ENCODE results near the gene FRMD6.
A peak's percentile ranks its signal among the peaks of the same experiment; 100 is the strongest.
"Not testable (repeated sequence)": the region's sequence is repeated elsewhere in the genome, so short reads cannot be mapped to it uniquely, and the experiment has no call there.

The FRMD6 gene

DNA sequence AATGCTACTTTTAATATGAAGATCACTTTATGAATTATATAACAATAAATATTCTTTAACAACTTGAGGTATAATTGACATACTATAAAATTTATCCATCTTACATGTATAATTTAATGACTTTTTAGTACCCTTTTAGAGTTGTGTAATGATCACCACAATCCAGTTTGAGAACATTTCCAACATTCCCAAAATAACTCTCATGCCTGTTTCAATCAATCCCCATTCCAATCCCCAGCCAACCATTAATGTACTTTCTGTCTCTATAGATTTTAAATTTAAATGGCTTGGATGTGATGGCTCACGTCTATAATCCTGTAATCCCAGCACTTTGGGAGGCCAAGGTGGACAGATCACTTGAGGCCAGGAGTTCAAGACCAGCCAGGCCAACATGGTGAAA is 23.5 kb upstream of the FRMD6 start:
- no peak for DNase-seq

DNA sequence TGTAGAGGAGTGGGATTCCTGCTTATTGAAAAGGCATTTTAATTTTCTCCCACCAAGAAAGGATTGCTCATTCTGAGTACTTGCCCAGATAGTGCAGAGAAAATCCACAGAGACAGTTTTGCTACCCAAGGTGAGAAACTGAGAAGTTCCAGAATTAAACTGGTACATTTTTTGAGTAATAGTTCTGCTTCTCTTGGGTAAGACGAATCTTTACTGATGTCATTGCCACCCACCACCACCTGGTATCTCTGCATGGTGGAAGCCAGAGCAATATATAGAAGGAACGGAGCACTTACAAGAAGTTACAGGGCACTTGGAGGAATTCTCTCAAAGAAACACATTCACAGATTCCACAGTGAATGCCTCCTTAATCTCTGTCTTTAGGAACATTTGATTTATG is 20.7 kb upstream of the FRMD6 start:
- no peak for DNase-seq

DNA sequence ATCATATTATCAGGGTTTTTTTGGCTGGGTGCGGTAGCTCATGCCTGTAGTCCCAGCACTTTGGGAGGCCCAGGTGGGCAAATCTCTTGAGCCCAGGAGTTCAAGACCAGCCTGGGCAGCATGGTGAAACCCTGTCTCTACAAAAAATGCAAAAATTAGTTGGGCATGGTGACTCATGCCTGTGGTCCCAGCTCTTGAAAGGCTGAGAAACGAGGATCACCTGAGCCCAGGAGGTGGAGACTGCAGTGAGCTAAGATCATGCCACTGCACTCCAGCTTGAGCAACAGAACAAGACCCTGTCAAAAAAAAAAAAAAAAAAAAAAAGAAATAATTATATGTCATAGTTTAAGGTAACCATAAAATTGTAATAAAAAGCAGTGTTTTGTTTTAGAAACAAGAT is 18.4 kb upstream of the FRMD6 start:
- not testable (repeated sequence) for DNase-seq

DNA sequence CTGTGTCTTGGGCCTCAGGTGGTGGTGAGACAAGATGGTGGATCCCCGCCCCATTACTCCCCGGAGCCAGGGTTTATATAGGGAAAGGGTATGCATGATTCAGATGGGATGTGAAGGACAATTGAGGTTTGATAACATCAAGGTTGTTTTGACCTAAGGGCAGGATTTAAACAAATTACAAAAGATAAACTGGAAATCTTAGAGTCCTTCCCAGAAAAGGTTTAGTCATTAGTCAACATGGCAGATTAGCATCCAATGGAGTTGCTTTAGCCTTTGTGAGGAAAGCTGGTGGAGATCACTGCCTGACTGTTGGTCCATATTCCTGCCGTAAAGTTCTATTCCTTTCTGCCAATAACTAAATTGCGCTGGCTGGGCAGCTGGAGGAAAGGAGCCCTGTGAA is 15.6 kb upstream of the FRMD6 start:
- no peak for DNase-seq

DNA sequence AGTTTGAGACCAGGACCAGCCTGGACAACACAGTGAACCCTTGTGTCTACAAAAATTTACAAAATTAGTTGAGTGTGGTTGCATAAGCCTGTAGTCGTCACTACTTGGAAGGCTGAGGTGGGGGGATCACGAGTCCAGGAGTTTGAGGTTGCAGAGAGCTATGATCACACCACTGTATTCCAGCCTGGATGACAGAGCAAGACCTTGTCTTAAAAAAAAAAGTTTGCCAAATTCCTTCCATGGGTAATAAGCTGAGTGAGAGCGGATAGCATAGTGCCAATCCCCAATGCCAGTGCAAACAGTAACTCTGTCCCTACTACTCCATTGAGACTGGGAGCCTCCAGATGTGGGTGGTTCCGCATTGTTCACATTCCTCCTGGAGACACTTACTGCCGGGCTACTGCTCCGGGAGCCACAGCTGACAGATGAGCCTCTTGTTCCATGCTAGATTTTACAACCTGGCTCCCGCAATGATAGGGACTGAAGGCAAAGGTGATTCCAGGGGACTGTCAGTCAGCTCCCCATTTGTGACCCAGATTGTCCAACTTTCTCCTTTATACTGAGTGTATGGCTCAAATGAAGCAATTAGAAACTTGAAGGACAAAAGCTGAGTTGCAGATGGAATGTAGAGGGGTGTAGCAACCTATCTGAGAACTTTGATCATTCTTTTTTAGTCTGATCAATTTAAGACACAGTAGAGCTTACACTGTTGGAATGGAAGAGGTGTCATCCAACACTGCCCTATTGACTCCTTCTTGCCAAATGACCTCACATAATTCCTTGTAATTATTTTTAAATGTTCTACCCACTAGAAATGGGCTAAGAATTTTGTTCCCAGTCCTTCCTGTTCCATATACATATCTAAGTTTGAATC is 13.4 kb upstream of the FRMD6 start:
- no peak for DNase-seq

DNA sequence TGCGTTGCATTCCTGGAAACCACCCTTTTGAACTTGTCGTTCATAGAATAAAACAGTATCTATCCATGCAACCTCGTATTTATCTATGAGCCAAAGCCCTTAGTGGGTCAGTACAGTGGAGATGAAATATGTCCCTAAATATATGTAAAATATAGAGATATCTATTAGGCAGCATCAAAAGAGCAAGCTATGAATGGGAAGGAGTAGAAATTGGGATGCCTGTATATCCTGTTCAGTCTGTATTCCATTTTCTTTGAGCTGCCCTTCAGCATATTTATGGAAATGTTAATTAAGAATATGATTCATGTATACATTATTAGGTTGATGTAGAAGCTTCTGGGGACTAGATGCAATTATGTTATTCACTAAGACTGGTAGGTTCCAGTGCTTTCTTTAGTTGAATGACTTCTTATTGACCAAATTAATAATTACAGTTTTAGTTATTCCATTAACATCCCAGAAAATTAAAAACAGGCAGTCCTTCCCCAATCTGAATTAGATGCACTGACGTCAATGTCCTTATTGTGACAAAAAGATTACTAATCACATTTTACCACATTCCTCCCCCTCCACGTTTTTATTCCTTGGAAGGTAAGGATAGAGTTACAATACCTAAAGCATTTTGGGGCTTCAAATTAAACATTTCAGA is 11.9 kb upstream of the FRMD6 start:
- no peak for DNase-seq

DNA sequence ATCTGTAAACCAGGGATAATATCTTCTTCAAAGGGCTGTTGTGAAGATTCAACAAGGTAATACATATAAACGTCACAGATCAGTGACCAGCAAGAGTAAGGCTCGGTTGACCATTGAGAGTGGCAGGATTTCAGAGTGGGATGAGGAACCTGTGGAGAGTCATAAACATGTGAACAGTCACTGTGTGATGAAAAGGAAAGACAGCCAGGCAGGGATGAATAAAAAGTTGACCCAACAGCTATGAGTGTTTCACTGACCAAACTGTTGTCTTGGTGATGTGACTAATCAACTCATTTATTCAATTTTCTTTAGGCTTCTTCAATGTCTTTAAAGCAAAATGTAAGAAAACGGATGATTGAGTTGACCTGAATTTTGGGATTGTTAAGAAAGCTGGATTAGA is 8.6 kb upstream of the FRMD6 start:
- no peak for DNase-seq

DNA sequence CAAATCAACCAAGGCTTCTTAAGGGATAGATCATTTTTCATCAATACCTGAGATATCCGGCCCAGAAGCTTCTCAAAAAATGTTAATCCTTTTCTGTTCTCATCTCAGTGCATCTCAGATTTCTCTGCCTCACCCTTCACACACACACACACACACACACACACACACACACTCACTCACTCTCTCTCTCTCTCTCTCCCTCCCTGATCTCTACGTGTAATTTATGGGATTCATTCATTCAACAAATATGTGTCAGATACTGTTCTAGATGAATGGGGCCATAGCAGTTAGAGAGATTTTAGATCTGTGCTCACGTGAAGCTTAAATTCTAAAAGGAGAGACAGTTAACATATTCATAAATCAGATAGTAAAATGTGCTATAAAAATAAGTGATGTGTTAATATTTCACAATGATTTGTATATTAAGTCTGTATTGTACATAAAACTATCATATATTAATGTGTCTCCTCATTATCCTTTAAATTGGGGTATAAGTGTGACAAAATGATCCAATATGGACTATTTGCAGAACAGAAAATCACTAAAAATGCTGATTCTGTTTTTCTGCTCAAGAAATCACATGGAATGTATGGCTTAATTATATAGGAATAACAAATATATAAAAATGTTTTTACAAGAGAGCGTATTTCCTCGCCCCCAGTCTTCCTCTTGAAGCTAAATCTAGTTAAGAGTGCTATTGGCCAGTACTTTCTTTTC is 7.3 kb upstream of the FRMD6 start:
- no peak for DNase-seq

DNA sequence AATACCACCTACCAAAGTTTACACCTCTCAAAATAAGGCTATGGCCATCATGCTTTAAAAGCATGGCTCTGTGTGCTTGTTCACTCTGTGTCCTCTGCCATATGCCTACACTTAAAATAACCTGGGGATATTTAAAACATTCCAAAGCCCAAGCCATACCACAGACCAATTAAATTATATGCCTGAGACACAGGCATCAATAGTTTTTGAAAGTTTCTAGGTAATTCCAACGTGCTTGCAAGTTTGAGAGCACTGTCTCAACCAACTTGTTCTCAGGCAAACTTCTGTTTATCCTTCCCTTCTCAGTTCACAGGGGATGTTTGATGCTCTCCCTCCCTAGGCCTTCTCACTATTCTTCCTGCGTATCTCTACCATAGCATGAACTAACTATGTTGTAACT is 3.4 kb upstream of the FRMD6 start:
- DNase-seq, result no peak

DNA sequence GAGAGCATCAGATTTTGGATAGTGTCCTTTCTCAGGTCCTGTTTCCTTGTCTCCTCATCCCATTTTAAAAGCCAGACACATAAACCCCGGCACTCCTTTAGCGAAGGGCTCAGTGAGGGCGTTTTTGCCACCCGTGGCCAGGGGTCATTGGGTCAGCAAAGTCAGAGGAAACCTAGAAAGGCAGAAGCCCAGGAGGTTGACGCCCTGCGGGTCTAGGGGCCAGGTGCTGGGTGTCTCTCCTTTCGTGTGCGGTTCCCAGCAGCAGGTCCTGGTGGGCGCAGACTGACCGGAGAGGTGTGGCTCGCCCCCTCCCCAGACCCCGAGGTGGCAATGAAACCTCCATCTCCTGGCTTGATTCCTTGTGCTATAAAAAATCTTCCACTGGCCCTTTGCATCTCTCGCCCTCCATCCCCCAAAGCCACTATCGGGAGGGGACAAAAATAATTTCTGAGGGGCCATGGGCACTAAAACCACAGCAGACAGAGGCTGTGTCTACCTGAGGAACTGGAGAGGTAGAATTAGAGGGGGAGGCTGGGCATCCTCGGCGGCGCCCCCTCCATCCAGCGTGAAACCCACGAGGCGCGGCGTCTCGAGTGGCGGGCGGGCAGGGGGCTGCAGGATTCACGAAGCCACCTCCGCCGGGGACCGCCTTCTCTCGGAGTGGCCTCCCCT is 858 bp upstream of the FRMD6 start:
- peak in 8 of 56 donors; percentile 2 to 51 (median 24) for DNase-seq

DNA sequence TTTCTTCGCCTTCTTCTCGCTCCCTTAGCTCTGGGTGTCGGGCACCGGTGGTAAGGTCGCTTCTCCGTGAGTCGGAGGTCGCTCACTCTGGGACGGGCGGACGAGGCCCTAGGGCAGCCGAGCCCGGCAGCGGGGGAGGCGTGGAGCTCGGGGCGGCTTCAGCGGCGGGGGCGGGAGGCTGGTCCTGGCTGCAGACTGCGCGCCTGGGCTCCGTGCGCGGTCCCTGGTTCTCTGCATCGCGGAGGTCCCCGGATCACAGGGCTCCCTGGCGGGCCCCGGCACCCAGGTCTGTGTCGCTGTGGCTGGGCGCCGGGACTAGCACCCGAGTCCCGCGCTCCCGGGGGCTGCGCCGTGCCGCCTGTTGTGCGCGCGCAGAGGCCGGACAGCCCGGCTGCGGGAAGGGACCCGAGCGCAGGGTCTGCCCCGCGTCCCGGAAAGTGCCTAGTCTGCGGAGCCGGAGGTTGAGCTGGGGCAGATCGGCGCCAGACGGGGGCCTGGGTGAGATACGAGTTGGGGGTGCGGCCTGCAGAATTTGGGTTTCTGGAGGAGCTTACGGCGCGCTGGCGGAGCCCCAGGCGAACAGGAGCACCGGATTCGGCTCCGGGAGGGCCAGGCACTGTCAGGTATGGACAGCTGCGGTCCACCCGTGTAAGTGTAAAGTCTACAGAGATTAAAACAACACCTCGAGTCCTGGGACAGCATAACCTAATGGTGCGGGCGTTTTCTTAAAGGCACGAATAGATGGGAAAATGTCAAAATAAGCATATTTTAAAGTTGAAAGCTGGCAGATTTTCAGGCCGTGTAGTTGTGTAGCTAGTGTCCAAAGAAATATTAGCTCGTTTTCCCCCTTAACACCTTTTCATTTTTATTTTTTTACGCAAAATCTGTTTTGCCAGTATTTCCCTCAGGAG is 713 bp downstream of the FRMD6 start:
- DNase-seq, result peak in 41 of 56 donors; percentile 9 to 78 (median 51)

DNA sequence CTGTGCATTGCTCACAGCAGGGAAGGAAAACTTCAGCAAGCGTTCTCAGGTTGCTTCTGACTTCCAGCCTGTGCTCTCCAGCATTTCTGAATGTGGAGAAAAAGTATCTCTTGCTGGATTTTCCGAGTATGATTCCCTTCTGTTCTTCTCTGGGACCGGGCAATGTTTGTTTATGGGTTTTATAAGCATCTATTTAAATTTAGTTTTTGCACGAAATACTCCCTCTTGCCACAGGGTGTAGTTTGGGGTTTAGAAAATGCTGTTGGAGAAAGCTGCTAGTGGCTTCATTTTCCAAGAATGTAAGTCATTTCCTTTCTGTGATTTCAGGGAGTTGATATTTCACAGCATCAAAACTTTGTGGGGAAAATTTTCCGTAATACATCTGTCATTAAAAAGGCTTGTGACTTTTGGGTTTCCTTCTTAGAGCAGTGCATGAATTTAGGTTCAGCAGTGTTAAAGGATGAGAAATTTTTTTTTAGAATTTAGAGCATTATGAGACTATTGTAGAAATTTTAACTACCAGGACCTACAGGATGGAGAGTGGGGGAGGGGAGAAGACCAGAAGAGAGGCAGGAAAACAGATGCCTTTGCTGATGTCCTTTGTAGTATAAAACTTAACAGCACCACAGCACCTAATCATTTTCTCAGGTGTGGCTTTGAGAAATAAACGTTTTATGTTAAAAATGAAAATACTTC is 1.5 kb downstream of the FRMD6 start:
- peak in 3 of 56 donors; percentile 0 to 17 (median 4) for DNase-seq

DNA sequence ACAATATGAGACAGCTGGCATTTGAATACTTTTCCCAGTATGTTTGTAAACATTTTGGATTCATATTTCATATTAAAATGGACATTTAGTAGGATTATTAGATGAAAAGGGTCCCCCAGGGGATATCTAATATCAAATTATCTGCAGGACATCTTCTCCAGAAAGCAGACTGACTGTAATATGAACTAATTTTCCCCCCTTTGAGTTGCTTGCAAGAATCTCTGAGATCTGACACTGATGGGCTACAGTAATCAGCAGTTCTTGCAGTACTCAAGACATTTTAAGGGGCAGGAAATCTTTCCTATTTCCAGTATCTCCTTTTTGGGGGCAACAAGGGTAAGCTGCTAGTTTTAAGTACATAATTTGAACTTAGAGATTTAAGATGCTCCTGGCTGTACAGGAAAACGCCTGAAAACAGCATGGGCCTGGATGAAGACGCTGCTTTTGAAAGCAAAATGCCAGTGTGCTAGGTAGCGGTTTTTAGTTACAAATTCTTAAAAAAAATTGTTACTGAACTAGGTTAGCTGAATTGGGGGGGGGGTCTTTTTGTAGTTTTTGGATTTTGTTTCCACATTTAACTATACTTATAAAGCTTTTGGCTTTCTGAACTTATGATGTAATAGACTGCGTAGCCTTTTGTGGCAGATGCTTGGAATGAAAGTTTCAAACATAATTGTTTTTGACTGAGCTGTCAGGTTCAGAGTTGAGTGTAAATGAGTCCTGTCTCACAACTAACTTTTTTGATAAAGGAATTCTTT is 2.2 kb downstream of the FRMD6 start:
- DNase-seq, result no peak

DNA sequence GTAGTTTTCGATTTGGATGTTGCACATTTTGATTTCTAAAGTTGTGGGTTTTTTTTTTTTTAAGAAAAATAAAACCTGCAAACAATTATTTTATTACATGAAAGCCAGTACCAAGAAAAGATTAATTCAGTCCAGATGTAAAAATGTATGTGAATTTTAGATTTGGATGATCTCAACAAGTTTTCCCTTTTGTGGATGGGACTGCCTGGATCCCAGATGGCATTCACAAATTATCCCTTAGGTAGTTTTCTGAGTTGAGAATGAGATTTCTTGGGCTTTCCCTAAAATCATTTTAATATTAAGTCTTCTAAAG is 2.8 kb downstream of the FRMD6 start:
- DNase-seq, result no peak

DNA sequence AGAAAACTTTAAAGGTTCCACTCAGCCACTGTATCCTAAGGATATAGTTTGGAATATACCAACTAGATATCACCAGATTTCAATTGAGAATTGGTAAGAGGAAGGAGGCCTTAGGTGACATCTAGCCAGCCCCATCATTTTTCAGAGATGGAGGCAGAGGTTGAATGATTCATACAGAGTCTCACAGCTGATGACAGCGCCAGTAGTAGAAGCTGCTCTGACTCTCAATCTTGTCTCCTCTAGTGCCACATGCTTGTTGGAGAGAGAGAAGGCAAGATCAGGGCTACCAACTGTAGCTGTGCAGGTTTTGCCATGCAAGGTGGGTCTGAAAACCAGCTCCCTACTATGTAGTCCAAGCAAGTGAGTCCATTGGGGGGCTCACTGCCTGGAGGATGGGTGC is 6.1 kb downstream of the FRMD6 start:
- DNase-seq, result no peak

DNA sequence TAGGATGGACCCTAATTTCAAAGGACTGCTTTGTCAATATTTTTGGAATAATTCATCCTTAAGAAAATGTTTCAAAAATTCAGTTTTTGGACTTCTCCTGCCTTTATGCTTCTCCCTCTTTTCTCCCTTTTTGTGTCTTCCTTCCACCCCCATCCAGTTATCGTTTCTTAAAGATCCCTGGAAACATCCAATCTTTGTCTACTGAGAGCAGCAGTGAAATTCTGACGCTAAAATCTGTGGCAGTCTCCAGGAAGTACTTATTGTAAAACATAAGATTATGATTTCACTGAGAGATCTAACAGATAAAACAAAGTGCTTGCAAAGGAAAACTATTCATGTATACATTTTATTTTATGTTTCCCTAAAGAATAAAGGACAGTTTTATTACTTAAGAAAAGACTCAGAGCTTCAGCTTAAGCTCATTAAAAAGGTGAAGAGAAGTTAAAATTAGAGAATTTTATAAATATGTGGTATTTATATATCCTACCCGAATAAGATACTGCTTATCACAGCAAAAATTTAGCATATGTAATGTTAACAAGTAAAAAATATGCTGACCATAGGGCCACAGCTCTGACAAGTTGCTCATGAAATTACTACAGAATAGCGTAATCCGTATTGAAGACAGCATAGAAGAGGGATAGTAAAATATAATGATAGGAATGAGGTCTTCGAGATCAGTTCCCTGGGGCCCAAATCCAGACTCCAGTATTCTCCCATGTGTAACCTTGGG is 6.9 kb downstream of the FRMD6 start:
- DNase-seq, result no peak

DNA sequence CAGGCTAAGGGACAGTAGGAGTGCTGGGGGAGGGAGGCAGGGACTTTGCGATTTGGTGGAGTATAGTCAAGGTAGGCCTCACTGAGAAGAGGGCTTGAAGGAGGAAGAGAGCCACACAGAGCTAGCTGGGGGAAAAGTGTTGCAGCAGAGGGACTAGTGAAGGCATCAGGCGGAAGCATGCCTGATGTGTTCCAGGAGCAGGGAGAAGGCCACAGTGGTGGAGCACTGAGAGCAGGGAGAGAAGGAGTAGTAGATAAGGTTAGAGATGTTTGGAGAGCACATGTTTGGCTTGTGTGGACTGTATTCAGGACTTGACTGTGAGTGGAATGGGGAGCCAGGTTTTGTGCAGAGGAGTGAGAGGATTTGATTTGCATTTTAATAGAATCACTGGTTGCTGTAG is 9.0 kb downstream of the FRMD6 start:
- DNase-seq, result no peak

DNA sequence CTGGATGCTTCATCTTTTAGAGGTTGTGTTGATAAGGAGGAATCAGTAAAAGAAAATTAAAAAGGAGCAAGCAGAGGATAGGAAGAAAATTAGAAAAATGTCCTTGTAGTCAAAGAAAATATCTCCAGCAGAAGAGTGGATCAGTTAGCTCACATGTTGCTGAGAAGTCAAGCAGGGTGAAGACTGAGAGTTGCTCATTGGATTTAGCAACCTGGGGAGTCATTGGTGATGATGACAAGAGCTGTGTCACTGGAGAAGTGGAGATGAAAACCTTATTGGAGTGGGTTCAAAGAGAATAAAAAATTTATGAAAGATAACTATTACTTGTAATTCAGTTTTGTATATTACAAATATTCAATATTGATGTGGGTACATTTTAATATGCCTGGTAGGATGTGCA is 9.8 kb downstream of the FRMD6 start:
- DNase-seq, result no peak
